GM18867 (cell line): ENCODE results near the gene ALDH1A3.

ENCODE experiments used
- ATAC-seq: cut with Tn5 transposase; IDR thresholded peaks from one replicate; pipeline ENCODE4 v1.9.1; 2021; ENCODE audit warnings: mild to moderate bottlenecking, moderate library complexity; ENCODE audit not compliant: unreplicated experiment

The ALDH1A3 gene

DNA sequence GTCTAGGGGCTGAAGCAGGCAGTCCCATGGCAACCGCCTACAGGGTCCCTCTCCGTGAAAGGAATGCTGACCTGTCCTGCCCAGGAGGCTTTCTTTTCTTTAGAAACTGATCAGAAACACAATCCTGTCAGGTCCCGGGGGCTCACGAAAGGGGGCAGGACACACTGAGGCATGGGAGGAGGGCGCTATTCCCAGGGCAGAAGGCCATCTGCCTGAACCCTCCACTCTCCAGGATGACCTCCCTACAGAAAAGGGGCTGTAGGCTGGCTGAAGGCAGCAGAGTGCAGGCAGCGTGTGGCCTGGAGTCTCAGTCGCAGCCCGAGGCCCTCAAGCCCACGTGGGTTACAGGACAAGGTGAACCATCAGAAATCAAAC lies 21.2 kb downstream of the ALDH1A3 start:
- no peak for ATAC-seq

DNA sequence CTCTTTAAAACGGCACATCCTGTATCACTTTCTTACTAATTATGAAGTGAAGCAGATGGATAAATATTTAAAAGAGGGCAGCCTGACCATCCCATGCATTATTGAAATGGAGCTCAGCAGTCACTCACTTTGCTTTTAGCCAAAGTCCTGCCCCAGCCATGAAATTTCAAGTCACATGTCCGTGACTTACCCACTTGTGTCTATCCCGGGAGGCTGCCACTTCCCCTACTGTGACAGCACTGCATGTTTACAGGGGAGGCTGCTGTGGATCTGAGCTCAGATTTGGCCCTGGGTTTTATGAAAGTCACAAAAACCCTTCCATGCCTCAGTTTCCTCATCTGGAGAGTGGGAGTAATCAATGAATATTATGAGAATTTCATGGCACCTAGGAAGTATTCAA lies 21.7 kb downstream of the ALDH1A3 start:
- ATAC-seq, result no peak

DNA sequence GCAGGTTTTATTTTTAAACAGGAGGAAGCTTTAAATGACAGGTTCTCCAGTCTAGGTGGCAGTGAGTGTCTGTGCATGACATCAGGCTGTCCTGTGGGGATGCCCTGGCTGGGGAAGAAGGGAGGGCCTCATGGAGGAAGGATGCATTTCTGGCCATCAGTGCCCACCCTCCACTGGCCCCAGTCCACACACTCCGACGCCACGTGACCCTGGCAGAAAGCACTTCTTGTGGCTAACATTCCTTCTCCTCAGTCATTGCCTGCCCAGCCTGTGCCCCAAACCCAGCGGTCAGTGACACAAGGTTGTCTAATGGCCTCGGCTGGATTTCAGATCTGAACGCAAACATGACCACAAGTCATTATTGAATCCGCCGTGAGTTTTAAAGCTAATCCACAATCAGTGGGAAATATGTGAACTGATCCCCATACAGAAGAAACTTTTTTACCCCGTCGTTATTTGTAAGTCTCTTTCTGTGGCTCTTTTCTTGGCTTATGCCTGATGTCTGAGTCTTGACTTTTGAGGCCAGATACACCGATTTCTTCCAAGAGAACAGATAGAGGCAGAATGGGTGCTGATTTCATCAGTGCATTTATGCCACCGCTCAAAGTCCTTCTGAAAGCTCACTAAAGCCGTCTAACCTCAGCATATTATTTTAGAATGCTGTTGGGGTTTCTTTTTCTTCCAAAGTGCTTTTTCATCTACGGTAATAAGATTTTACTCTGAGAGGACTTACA lies 22.2 kb downstream of the ALDH1A3 start:
- ATAC-seq, result no peak

GRCh38 chr15:100902436-100903167 lies 23.0 kb downstream of the ALDH1A3 start:
- no peak for ATAC-seq

DNA sequence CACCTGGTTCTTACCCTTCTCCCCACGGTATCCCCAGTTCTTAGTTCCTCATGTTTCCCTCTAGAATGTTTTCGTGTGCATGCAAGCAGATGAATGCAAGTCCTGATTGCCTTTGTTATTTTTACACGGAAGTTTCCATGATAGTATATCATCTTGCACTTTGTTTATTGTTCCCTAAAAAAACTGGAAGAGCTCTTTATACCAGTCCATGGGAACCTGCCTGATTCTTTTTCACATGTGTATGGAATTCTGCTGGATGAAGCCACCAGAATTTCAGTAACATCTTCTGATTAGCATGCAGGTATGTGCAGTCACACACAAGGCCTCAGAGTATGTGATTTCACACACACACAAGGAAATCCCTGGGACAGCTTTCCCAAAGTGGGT lies 23.5 kb downstream of the ALDH1A3 start:
- ATAC-seq, result no peak

DNA sequence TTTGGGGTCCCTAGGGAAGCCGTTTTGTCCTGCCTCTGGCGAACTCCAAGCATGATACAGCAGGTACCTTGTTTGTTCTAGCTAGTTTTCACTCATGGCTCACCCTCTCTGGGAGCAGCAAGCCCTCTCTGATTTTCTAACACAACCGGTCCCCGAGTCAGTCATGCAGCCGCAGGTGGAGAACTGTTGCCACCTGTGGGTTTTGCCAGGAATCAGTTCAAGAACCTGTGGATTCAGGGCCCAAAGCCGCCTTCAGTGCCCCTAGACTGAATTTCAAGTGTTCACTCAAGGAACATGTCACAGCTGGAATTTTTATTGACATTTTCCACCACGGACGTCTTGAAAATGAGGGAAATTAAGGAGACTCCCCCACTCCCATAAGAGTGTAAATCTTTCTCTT lies 26.2 kb downstream of the ALDH1A3 start:
- no peak for ATAC-seq

GRCh38 chr15:100908466-100908865 lies 28.8 kb downstream of the ALDH1A3 start:
- ATAC-seq, result no peak

DNA sequence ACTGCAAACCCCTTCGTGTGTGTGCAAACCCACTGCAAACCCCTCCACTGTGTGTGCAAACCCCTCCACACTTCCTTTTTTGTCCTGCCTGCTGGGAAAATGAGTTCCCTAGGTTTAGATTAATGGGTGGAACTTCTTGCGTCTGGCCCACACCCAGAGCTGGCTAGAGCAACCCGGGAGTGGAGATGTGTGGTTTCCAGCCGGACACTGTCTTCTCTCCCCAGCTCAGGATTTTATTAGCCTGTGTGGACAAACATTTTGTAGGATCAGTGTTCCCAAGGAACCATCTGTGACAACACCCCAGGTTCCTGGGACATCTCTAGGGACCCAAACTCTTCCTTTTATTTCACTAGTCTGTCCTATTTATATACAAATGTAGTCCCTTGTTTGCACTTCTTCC lies 29.9 kb downstream of the ALDH1A3 start:
- ATAC-seq, result no peak

- ATAC-seq, result no peak
Measured at GRCh38 chr15:100909989-100910955, 30.6 kb downstream of the ALDH1A3 start.

GRCh38 chr15:100911086-100911485 lies 31.5 kb downstream of the ALDH1A3 start:
- ATAC-seq, result no peak

DNA sequence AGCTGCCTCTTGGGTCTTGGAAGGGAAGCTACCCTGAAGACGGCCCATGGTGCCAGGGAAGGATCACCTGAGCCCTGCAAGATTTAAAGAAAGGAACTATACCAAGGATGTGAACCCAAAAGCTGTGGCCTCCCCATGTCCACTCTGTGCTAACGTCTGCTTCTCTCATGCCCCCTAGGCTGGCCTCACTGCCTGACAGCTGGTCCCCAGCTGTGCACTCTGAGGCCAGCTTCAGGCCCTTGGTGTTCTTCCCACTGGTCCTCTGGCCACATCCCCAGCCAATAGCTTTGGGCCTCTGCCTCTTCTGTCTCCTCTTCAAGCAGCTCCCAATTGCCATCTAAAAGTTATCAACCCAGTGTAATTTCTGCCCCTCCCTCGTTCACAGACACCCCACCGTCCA lies 34.3 kb downstream of the ALDH1A3 start:
- no peak for ATAC-seq

GRCh38 chr15:100914876-100915275 lies 35.2 kb downstream of the ALDH1A3 start:
- no peak for ATAC-seq

- ATAC-seq, result peak; percentile 63
Measured at GRCh38 chr15:100918034-100918689, 38.5 kb downstream of the ALDH1A3 start.

DNA sequence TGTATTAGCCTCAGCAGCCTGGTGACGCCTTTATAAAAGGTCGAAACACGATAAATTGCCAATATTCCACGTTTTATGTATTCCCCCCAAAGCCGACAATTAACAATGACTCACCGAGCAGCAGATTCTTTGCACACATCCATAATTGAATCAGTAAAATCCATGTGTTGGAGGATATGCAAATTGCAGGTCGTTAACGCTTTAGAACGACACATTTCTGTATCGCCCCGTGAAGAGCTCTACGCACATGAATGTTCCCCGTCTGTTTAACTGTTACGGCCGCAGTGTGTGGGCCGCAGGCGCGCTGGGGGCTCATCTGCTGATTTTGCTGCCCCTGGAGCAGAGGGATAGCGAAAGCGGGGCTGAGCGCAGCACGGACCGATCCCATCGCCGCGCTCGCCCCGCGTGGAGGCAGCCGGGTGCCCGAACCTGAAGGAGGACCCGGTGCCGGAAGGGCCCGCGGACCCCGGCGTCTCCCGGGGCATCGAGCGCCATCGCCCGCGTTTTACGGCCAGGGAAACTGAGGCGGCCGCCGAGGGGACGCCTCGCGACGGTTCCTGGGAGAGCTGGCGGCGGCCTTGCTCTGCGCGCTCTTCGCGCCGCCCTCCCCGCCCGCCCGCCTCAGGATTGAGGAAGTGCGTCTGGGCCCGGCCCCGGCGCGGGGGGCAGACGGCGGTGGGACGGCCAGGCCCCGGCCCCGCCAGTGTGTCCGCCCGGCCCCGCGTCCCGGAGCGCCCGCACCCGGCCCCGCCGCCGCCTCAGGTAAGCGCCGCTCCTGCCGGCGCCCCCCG lies 39.3 kb downstream of the ALDH1A3 start, which contains the start of gene LRRK1:
Gene LRRK1 (plus strand): TSS at position 668 of the 791 bp plus-strand sequence. CDS start 5,276 bp downstream, outside the sequence.
- peak; percentile 24 for ATAC-seq

- peak; percentile 16 for ATAC-seq
Measured at GRCh38 chr15:100919481-100920405, 40.1 kb downstream of the ALDH1A3 start.

GRCh38 chr15:100920516-100921135 lies 41.0 kb downstream of the ALDH1A3 start:
- ATAC-seq, result no peak

- ATAC-seq, result peak; percentile 21
Measured at GRCh38 chr15:100922192-100923040, 42.8 kb downstream of the ALDH1A3 start.
